HCT116 (cell line): ENCODE measurements around the gene ABCA3. TPM values are rescaled to one million over a fixed set of nuclear protein-coding genes. Genes with fewer than 3 reads are reported as not detected.

ENCODE experiments used
- ATAC-seq: fragments of 200-7000 bp; cut with Tn5 transposase; 2 replicates; pipeline ENCODE4 v1.9.1; 2020; ENCODE audit warnings: mild to moderate bottlenecking, moderate library complexity
- BruUV-seq: library from RNA; stranded (reverse); fragments of 400-500 nt; replicated peaks from 2 replicates; lab custom pipeline; 2021; lab: Mats Ljungman, UMichigan
- CTCF ChIA-PET: fragments of 300-600 bp; sonication (Branson Sonifier 250); formaldehyde crosslinking; loops from one replicate; lab custom pipeline; 2021; ENCODE audit warnings: antibody characterized with exemption; lab: Charles Lee
- POLR2A ChIA-PET: fragments of 300-600, 350-600 bp; sonication (Branson Sonifier 250); formaldehyde crosslinking; loops from one replicate; lab custom pipeline; 2021; ENCODE audit warnings: antibody characterized with exemption; lab: Charles Lee
- RAD21 ChIA-PET, 2 experiments: fragments of 300-600 bp; sonication (Branson Sonifier 250); formaldehyde crosslinking; loops; one replicate each; lab custom pipeline; 2023; ENCODE audit warnings: low total read pairs in 2 of 2; ENCODE audit not compliant: uncharacterized antibody in 2 of 2, unreplicated experiment in 2 of 2, low non-redundant PET in 1 of 2; lab: Charles Lee
- DNase-seq: peaks from one replicate; pipeline ENCODE4 v3.0.0-alpha.2; 2010; ENCODE audit warnings: low read depth, low spot score
- H2AFZ ChIP-seq: fragments of 200-600 bp; shearing (Covaris generic), sonication (generic); 2 replicates; pipeline ENCODE4 v1.6.1; 2017; ENCODE audit warnings: low read depth, mixed run types, mixed read lengths, antibody characterized with exemption, low read length; ENCODE audit not compliant: poor library complexity, severe bottlenecking
- H3K27ac ChIP-seq: 2 replicates; pipeline ENCODE4 v1.5.1; 2012; ENCODE audit warnings: low read depth, low read length
- H3K27me3 ChIP-seq: fragments of 200-600 bp; sonication (generic); 2 replicates; pipeline ENCODE4 v1.6.1; 2016; ENCODE audit warnings: mixed run types, low read length, mixed read lengths; ENCODE audit not compliant: insufficient read depth
- H3K36me3 ChIP-seq, 2 experiments: fragments of 200-500 bp in 1 of 2; fragments of 200-600 bp in 1 of 2; sonication (Bioruptor generic) in 1 of 2; sonication (generic) in 1 of 2; 2 replicates each; pipeline versions ENCODE4 v1.5.1 to v1.6.1; 2014 to 2016; ENCODE audit warnings: low read length in 2 of 2, inconsistent platforms in 1 of 2, mixed read lengths in 1 of 2, mixed run types in 1 of 2; ENCODE audit not compliant: insufficient read depth in 2 of 2, control insufficient read depth in 1 of 2
- H3K4me1 ChIP-seq, 2 experiments: fragments of 200-600 bp in 1 of 2; sonication (generic) in 1 of 2; 2 replicates each; pipeline versions ENCODE4 v1.5.1 to v1.6.1; 2012 to 2017; ENCODE audit warnings: low read length in 2 of 2, inconsistent platforms in 1 of 2, mild to moderate bottlenecking in 1 of 2, mixed read lengths in 1 of 2, mixed run types in 1 of 2, moderate library complexity in 1 of 2; ENCODE audit not compliant: insufficient read depth in 2 of 2, control insufficient read depth in 1 of 2
- H3K4me2 ChIP-seq: fragments of 200-600 bp; sonication (generic); 2 replicates; pipeline ENCODE4 v1.6.1; 2017; ENCODE audit warnings: mixed run types, low read length, mixed read lengths
- H3K4me3 ChIP-seq, 2 experiments: fragments of 200-600 bp in 1 of 2; sonication (generic) in 1 of 2; replicated peaks in 1 of 2; 2 replicates each; pipeline ENCODE4 v1.5.1; 2011 to 2016; ENCODE audit warnings: low read length in 2 of 2, control low read depth in 1 of 2, low read depth in 1 of 2, mild to moderate bottlenecking in 1 of 2, mixed read lengths in 1 of 2, mixed run types in 1 of 2
- H3K79me2 ChIP-seq: fragments of 200-600 bp; sonication (generic); 2 replicates; pipeline ENCODE4 v1.6.1; 2017; ENCODE audit warnings: mild to moderate bottlenecking, mixed run types, low read length, moderate library complexity, mixed read lengths; ENCODE audit not compliant: insufficient read depth
- H3K9ac ChIP-seq: fragments of 200-600 bp; sonication (generic); 2 replicates; pipeline ENCODE4 v1.6.1; 2016; ENCODE audit warnings: low read length, mixed read lengths
- H3K9me2 ChIP-seq: fragments of 200-600 bp; sonication (generic), shearing (Covaris generic); 2 replicates; pipeline ENCODE4 v1.6.1; 2017; ENCODE audit warnings: mixed run types, mild to moderate bottlenecking, moderate library complexity; ENCODE audit not compliant: insufficient read depth
- H3K9me3 ChIP-seq, 2 experiments: fragments of 200-500 bp in 1 of 2; fragments of 200-600 bp in 1 of 2; sonication (Bioruptor generic) in 1 of 2; sonication (generic) in 1 of 2; 2 replicates each; pipeline ENCODE4 v1.6.1; 2014 to 2017; ENCODE audit warnings: low read length in 2 of 2, mixed read lengths in 2 of 2, inconsistent platforms in 1 of 2, low read depth in 1 of 2, mild to moderate bottlenecking in 1 of 2, mixed run types in 1 of 2, moderate library complexity in 1 of 2; ENCODE audit not compliant: control insufficient read depth in 1 of 2, insufficient read depth in 1 of 2
- H4K20me1 ChIP-seq: fragments of 200-600 bp; sonication (generic), shearing (Covaris generic); 2 replicates; pipeline ENCODE4 v1.6.1; 2017; ENCODE audit warnings: mixed run types, mild to moderate bottlenecking, moderate library complexity; ENCODE audit not compliant: insufficient read depth
- CBX3 ChIP-seq: IDR thresholded peaks from 2 replicates; pipeline ENCODE4 v1.6.1; 2012; ENCODE audit warnings: low read depth
- CEBPB ChIP-seq: IDR thresholded peaks from 2 replicates; pipeline ENCODE4 v1.6.1; 2012; ENCODE audit warnings: low read depth
- CTCF ChIP-seq, 3 experiments: fragments of 200-600 bp in 1 of 3; sonication (generic) in 1 of 3; IDR thresholded peaks in 2 of 3; conservative IDR thresholded peaks in 1 of 3; 2 replicates each; pipeline ENCODE4 v1.5.1; 2012 to 2017; ENCODE audit warnings: low read depth in 2 of 3, low read length in 2 of 3, antibody characterized with exemption in 1 of 3, borderline replicate concordance in 1 of 3, control low read depth in 1 of 3, mild to moderate bottlenecking in 1 of 3, mixed read lengths in 1 of 3, mixed run types in 1 of 3, moderate library complexity in 1 of 3; ENCODE audit not compliant: insufficient read depth in 1 of 3
- ELF1 ChIP-seq: IDR thresholded peaks from 2 replicates; pipeline ENCODE4 v1.6.1; 2012; ENCODE audit warnings: low read depth, borderline replicate concordance
- EZH2 ChIP-seq: fragments of 200-600 bp; sonication (generic); IDR thresholded peaks from 2 replicates; pipeline ENCODE4 v1.6.1; 2017; ENCODE audit warnings: antibody characterized with exemption, mixed run types
- EZH2phosphoT487 ChIP-seq: fragments of 200-600 bp; IDR thresholded peaks from 2 replicates; pipeline ENCODE4 v1.6.1; 2018; ENCODE audit warnings: antibody characterized with exemption, borderline replicate concordance
- FOSL1 ChIP-seq: IDR thresholded peaks from 2 replicates; pipeline ENCODE4 v1.6.1; 2012; ENCODE audit warnings: low read depth
- JUND ChIP-seq: IDR thresholded peaks from 2 replicates; pipeline ENCODE4 v1.6.1; 2012
- POLR2A ChIP-seq: IDR thresholded peaks from 2 replicates; pipeline ENCODE4 v1.7.0; 2011; ENCODE audit warnings: borderline replicate concordance; ENCODE audit not compliant: insufficient read depth, insufficient read length; ENCODE audit errors: extremely low read depth
- POLR2AphosphoS5 ChIP-seq: IDR thresholded peaks from 2 replicates; pipeline ENCODE4 v1.6.1; 2011; ENCODE audit warnings: mild to moderate bottlenecking, low read depth, low read length, moderate library complexity
- REST ChIP-seq: IDR thresholded peaks from 2 replicates; pipeline ENCODE4 v1.6.1; 2012; ENCODE audit warnings: low read depth
- SIN3A ChIP-seq: IDR thresholded peaks from 2 replicates; pipeline ENCODE4 v1.6.1; 2012; ENCODE audit warnings: low read depth
- SP1 ChIP-seq: IDR thresholded peaks from 2 replicates; pipeline ENCODE4 v1.6.1; 2012; ENCODE audit warnings: low read depth
- SRF ChIP-seq: IDR thresholded peaks from 2 replicates; pipeline ENCODE4 v1.6.1; 2012; ENCODE audit warnings: low read depth
- TCF7L2 ChIP-seq: IDR thresholded peaks from 2 replicates; pipeline ENCODE4 v1.7.0; 2011; ENCODE audit warnings: borderline replicate concordance, inconsistent platforms; ENCODE audit not compliant: insufficient read depth, insufficient read length; ENCODE audit errors: extremely low read depth
- YY1 ChIP-seq: IDR thresholded peaks from 2 replicates; pipeline ENCODE4 v1.6.1; 2011; ENCODE audit warnings: low read length, low read depth, moderate library complexity, mild to moderate bottlenecking; ENCODE audit not compliant: insufficient replicate concordance; ENCODE audit errors: extremely low read depth
- ZFX ChIP-seq: fragments of 450-650 bp; IDR thresholded peaks from 2 replicates; pipeline ENCODE4 v1.6.1; 2017
- intact Hi-C: fragments of 100-400 bp; cut with micrococcal nuclease; formaldehyde crosslinking; loops from 2 replicates; pipeline ENCODE4 v1.10.0; 2022
- total RNA-seq: library from RNA; stranded (reverse); gene quantifications from one replicate; pipeline ENCODE4 v1.2.1, GENCODE V29; 2021; ENCODE audit not compliant: unreplicated experiment
- TF ChIP-seq, protein P1 (sequence below): IDR thresholded peaks from 2 replicates; pipeline ENCODE4 v1.6.1; 2012

The ABCA3 gene
- total RNA-seq, 1 experiment from 2014 or later = 5.4 TPM

DNA sequence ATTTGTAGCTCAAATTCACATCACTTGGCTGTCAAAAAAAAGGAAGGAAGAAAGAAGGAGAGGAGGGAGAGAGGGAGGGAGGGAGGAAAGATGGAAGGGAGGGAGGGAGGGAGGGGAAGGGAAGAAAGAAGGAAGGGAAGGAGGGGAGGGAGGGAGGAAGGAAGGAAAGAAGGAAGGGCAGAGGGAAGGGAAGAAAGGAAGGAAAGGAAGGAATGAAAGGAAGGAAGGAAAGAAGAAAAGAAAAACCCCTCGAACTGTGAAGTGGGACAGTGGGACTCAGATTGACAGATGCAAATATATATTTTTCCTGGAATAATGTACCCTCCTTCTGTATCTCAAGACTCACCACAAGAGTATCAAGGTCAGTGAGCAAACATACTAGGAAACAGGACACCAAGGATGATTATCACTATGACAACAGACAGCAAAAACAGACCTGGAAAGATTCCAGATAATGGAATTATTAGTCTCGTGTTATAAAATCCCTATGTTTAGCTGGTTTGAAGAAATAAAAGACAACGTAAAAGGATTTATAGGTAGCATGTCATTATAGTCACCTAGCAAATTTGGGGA, 24.2 kb upstream of the ABCA3 start:
- Histone ChIP-seq H2AFZ (no peak overlapping the region), H3K27ac (no peak overlapping the region), H3K4me1 (no peaks in the 10 kb centered on the region), H3K4me2 (no peak overlapping the region), H3K9ac (no peak overlapping the region), H3K9me3 (no peaks in the 10 kb centered on the region), H3K27me3 (peaks cover 26% of the 10 kb centered on the region), H3K9me2 (no peaks in the 10 kb centered on the region), H4K20me1 (no peaks in the 10 kb centered on the region), H3K4me3 (no peak overlapping the region), H3K36me3 (no peaks in the 10 kb centered on the region), H3K79me2 (no peaks in the 10 kb centered on the region)
- ChIA-PET RAD21 (no interaction called here), POLR2A (no interaction called here), CTCF (no interaction called here)
- ATAC-seq = no peak
- intact Hi-C loops = no loop called here
- TF ChIP-seq TCF7L2 = no peak
- TF ChIP-seq FOSL1 = no peak
- no peak for TF ChIP-seq SIN3A
- TF ChIP-seq CEBPB = no peak
- TF ChIP-seq ZFX = no peak
- no peak for TF ChIP-seq SRF
- TF ChIP-seq EZH2 = no peak
- no peak for TF ChIP-seq POLR2A
- no peak for TF ChIP-seq REST
- no peak for TF ChIP-seq SP1
- TF ChIP-seq CBX3 = no peak
- TF ChIP-seq EZH2phosphoT487 = no peak
- TF ChIP-seq ELF1 = no peak
- TF ChIP-seq, protein P1, sequence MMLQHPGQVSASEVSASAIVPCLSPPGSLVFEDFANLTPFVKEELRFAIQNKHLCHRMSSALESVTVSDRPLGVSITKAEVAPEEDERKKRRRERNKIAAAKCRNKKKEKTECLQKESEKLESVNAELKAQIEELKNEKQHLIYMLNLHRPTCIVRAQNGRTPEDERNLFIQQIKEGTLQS = no peak
- no peak for TF ChIP-seq JUND
- TF ChIP-seq YY1 = no peak
- no peak for TF ChIP-seq POLR2AphosphoS5
- no peak for TF ChIP-seq CTCF (IDR thresholded peaks at IDR 0.05 in 2 of 3, conservative IDR thresholded peaks at IDR 0.05 in 1 of 3; ENCODE audit: borderline replicate concordance in 1 of 3, insufficient read depth in 1 of 3, low read depth in 2 of 3, low read length in 2 of 3)
- BruUV-seq = no TSS peak
- no peak for DNase-seq
